CD1c-positive myeloid dendritic cell (primary cell): ENCODE data around the gene TCHH.

Source experiments
- DNase-seq: peaks from one replicate; pipeline ENCODE4 v3.0.0-alpha.2; 2016; ENCODE audit errors: extremely low spot score

TCHH gene

GRCh38 chr1:152067929-152068328, 47.3 kb downstream of the TCHH start:
- no peak for DNase-seq

GRCh38 chr1:152067150-152067549, 48.1 kb downstream of the TCHH start:
- DNase-seq, result no peak

GRCh38 chr1:152061952-152062351, 53.3 kb downstream of the TCHH start:
- no peak for DNase-seq
